Upper lobe of left lung (tissue), 4 donors: Measurements from ENCODE around the gene AGTPBP1.

Source experiments
- EP300 ChIP-seq, 4 donors: sonication (generic); formaldehyde crosslinking; IDR thresholded peaks; one replicate each; pipeline ENCODE4 v1.5.1; 2017; ENCODE audit warnings: antibody characterized with exemption in 4 of 4, control low read depth in 2 of 4
- POLR2AphosphoS5 ChIP-seq, 2 donors: sonication (generic); formaldehyde crosslinking; IDR thresholded peaks; one replicate each; pipeline ENCODE4 v1.5.1; 2017; ENCODE audit warnings: antibody characterized with exemption in 2 of 2
- TF ChIP-seq, protein P1 (sequence below), 6 experiments: fragments of 450-650 bp in 4 of 6; fragments of 200-600 bp in 2 of 6; sonication (generic) in 2 of 6; IDR thresholded peaks; one replicate each; pipeline ENCODE4 v1.5.1; 2016 to 2019; ENCODE audit warnings: antibody characterized with exemption in 6 of 6

DNA sequence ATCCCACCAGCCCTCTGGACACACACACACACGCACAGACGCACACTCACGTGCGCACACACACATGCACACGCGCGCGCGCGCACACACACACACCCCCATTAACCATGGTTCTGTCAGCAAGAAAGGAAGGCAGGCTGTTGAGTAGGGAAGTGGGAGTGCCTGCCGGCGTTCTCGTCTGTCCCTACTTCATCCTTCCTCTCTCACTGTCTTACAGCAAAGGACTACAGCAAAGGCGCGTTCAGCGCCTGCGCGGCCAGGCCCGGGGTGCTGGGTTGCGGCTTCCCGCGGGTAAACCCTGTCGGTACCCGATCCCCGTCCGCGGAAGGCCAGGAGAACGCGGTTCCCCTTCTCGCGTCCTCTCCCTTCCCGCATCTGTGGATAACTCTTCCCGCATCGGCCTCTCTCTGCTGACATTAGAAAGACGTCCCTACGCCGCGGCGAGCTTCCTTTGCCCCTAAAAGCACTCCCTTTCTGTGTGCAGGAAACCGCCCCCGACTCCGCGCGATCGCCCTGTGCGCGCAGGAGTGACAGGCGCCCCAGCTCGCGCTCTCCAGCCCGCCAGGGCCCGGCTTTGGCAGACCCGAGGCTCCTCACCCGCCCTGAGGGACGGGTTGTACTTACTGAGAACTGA lies 219.2 kb downstream of the AGTPBP1 start:
- TF ChIP-seq EP300 (IDR thresholded peaks at IDR 0.05) (no peak), POLR2AphosphoS5 (IDR thresholded peaks at IDR 0.05) (no peak)
- TF ChIP-seq, protein P1, sequence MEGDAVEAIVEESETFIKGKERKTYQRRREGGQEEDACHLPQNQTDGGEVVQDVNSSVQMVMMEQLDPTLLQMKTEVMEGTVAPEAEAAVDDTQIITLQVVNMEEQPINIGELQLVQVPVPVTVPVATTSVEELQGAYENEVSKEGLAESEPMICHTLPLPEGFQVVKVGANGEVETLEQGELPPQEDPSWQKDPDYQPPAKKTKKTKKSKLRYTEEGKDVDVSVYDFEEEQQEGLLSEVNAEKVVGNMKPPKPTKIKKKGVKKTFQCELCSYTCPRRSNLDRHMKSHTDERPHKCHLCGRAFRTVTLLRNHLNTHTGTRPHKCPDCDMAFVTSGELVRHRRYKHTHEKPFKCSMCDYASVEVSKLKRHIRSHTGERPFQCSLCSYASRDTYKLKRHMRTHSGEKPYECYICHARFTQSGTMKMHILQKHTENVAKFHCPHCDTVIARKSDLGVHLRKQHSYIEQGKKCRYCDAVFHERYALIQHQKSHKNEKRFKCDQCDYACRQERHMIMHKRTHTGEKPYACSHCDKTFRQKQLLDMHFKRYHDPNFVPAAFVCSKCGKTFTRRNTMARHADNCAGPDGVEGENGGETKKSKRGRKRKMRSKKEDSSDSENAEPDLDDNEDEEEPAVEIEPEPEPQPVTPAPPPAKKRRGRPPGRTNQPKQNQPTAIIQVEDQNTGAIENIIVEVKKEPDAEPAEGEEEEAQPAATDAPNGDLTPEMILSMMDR (IDR thresholded peaks at IDR 0.05), result no peak
